Activated T-cell treated with anti-CD3 and anti-CD28 coated beads, Interleukin-2, amount 50 U/mL, for 1 hour (primary cell): ENCODE measurements around the gene FXR1.

Experiments used
- DNase-seq: peaks from one replicate; pipeline ENCODE4 v3.0.0-alpha.2; 2020

The FXR1 gene

DNA sequence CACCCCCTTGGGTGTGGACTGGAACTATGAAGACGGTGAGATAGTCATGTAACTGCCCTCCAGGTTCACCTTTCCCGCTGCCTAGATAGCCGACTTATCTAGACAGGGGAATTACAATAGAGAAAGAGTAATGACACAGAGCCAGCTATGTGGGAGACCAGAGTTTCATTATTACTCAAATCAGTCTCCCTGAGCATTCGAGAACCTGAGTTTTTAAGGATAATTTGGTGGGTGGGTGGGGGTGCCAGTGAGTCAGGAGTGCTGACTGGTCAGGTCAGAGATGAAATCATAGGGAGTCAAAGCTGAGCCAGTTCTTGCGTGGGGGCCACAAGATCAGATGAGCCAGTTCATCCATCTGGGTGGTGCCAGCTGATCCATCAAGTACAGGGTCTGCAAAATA lies 96.8 kb downstream of the FXR1 start:
- DNase-seq, result no peak

- DNase-seq, result no peak
These were observed 105.2 kb downstream of the FXR1 start for GRCh38 chr3:181017690-181018089.

DNA sequence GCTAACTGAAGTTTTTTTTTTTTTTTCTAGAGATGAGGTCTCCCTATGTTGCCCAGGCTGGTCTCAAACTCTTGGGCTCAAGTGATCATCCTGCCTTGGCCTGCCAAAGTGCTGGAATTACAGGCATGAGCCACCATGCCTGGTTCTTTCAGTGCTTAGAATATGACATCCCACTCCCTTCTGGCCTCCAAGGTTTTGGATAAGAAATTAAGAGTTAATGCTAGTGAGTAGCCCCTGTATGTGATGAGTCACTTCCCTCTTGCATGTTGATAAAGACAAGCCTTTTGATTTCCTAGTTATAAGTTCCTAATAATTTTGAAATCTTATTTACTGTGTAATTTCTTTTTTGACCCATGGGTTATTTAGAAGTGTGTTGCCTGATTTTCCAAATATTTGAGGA lies 112.7 kb downstream of the FXR1 start:
- no peak for DNase-seq

GRCh38 chr3:181030948-181031347 lies 118.5 kb downstream of the FXR1 start:
- DNase-seq, result no peak
